Parathyroid adenoma (tissue), 2 donors: Measurements from ENCODE around the gene CTDP1.
"Not testable (repeated sequence)": the region's sequence is repeated elsewhere in the genome, so short reads cannot be mapped to it uniquely, and the experiment has no call there.

Experiments
- H2AFZ ChIP-seq: fragments of 300-600 bp; sonication (generic); one replicate; pipeline ENCODE4 v1.7.0; 2017; ENCODE audit warnings: antibody characterized with exemption, mild to moderate bottlenecking
- H3K27ac ChIP-seq: fragments of 300-600 bp; sonication (generic); one replicate; pipeline ENCODE4 v1.7.0; 2017
- H3K27me3 ChIP-seq: fragments of 300-600 bp; sonication (generic); one replicate; pipeline ENCODE4 v1.7.0; 2017; ENCODE audit warnings: low read length; ENCODE audit not compliant: control insufficient read depth, insufficient read depth
- H3K36me3 ChIP-seq: fragments of 300-600 bp; sonication (generic); one replicate; pipeline ENCODE4 v1.7.0; 2017; ENCODE audit warnings: low read length; ENCODE audit not compliant: control insufficient read depth, insufficient read depth
- H3K4me1 ChIP-seq: fragments of 300-600 bp; sonication (generic); one replicate; pipeline ENCODE4 v1.7.0; 2017; ENCODE audit warnings: control low read depth
- H3K4me2 ChIP-seq: fragments of 300-600 bp; sonication (generic); one replicate; pipeline ENCODE4 v1.7.0; 2017; ENCODE audit warnings: low read length
- H3K4me3 ChIP-seq: fragments of 300-600 bp; sonication (generic); one replicate; pipeline ENCODE4 v1.7.0; 2017; ENCODE audit warnings: low read depth, low read length
- H3K79me2 ChIP-seq: fragments of 300-600 bp; sonication (generic); one replicate; pipeline ENCODE4 v1.7.0; 2017; ENCODE audit warnings: control low read depth
- H3K9ac ChIP-seq: fragments of 300-600 bp; sonication (generic); one replicate; pipeline ENCODE4 v1.7.0; 2017; ENCODE audit warnings: mild to moderate bottlenecking
- H3K9me3 ChIP-seq: fragments of 300-600 bp; sonication (generic); one replicate; pipeline ENCODE4 v1.7.0; 2017; ENCODE audit warnings: low read length; ENCODE audit not compliant: control insufficient read depth
- TF ChIP-seq, protein P1 (sequence below): fragments of 300-600 bp; sonication (generic); IDR thresholded peaks from one replicate; pipeline ENCODE4 v1.7.0; 2017; ENCODE audit warnings: antibody characterized with exemption, mild to moderate bottlenecking
- donor health status: primary hyperparathyroidism.

The CTDP1 gene

DNA sequence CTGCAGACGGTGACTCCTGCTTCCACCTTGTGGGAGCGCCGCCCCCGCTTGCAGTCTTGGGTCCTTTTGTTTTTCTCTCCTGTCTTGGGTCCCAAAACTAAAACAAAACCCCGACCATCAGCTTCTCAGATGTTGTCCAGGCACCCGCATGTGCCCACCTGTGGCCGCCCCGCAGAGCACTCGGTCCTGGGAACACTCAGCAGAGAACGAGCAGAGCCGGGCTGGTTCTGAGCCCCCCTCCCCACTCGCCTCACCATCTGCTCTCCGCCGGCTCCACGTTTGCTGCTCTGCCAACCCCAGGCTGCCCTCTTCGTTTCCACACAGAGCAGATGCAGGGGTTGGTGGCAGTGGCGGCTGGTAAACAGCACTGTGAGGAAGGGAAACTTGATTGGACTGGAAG lies 38.5 kb downstream of the CTDP1 start:
- TF ChIP-seq, protein P1, sequence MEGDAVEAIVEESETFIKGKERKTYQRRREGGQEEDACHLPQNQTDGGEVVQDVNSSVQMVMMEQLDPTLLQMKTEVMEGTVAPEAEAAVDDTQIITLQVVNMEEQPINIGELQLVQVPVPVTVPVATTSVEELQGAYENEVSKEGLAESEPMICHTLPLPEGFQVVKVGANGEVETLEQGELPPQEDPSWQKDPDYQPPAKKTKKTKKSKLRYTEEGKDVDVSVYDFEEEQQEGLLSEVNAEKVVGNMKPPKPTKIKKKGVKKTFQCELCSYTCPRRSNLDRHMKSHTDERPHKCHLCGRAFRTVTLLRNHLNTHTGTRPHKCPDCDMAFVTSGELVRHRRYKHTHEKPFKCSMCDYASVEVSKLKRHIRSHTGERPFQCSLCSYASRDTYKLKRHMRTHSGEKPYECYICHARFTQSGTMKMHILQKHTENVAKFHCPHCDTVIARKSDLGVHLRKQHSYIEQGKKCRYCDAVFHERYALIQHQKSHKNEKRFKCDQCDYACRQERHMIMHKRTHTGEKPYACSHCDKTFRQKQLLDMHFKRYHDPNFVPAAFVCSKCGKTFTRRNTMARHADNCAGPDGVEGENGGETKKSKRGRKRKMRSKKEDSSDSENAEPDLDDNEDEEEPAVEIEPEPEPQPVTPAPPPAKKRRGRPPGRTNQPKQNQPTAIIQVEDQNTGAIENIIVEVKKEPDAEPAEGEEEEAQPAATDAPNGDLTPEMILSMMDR: no peak
- Histone ChIP-seq H3K27me3 (no peaks in the 10 kb centered on the region), H2AFZ (no peak overlapping the region), H3K9ac (no peak overlapping the region), H3K4me3 (no peak overlapping the region), H3K79me2 (peaks cover 3% of the 10 kb centered on the region), H3K27ac (no peak overlapping the region), H3K9me3 (no peaks in the 10 kb centered on the region), H3K4me1 (no peaks in the 10 kb centered on the region), H3K4me2 (no peak overlapping the region), H3K36me3 (no peaks in the 10 kb centered on the region)

DNA sequence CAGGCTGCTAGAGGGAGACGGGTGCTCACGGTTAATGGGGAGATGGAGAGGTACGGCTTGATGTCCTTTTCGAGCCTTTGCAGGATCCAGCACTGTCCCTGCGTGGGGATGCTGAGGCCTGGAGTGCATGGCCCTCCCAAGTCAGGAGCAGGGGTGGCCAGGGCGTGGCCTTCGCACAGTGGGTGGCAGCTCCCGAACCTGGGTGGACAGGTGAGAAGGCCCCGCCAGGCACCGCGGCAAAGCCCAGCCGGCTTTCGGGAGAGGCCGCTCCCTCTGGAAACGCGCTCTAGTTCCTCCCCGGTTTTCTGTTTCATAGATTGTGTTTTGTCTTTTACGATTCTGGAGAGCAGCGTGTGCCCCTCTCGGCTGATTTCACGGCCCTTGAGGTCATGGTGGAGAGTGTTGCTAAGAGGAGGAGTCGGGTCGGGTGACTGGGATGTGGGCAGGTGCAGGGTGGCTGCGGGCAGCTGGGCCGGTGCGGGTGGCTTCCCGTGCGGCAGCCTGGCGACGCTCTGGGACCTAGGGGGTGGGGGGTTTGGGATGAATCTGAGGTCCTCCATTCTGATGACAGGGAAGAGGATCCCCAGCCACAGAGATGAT lies 39.4 kb downstream of the CTDP1 start:
- Histone ChIP-seq H3K27ac (no peak overlapping the region), H3K27me3 (no peaks in the 10 kb centered on the region), H3K36me3 (no peaks in the 10 kb centered on the region), H3K4me2 (no peak overlapping the region), H3K9me3 (no peaks in the 10 kb centered on the region), H3K9ac (no peak overlapping the region), H2AFZ (no peak overlapping the region), H3K79me2 (peaks cover 8% of the 10 kb centered on the region), H3K4me3 (no peak overlapping the region), H3K4me1 (no peaks in the 10 kb centered on the region)
- TF ChIP-seq, protein P1: no peak

DNA sequence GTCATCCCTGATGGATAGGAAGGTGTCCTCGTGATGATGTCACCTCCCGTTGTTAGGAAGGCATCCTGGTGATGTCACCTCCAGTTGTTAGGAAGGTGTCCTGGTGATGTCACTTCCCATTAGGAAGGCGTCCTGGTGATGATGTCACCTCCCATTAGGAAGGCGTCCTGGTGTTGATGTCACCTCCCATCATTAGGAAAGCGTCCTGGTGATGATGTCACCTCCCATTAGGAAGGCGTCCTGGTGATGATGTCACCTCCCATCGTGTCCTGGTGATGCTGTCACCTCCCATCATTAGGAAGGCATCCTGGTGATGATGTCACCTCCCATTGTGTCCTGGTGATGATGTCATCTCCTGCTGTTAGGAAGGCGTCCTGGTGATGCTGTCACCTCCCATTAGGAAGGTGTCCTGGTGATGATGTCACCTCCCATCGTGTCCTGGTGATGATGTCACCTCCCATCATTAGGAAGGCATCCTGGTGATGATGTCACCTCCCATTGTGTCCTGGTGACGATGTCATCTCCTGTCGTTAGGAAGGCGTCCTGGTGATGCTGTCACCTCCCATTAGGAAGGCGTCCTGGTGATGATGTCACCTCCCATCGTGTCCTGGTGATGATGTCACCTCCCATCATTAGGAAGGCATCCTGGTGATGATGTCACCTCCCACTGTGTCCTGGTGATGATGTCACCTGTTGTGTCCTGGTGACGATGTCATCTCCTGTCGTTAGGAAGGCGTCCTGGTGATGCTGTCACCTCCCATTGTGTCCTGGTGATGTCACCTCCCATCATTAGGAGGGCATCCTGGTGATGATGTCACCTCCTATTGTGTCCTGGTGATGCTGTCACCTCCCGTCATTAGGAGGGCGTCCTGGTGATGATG lies 40.1 kb downstream of the CTDP1 start:
- not testable (repeated sequence) for H3K79me2 ChIP-seq, H3K27me3 ChIP-seq, H3K9me3 ChIP-seq, H3K9ac ChIP-seq, H3K4me3 ChIP-seq, H3K36me3 ChIP-seq, H3K4me1 ChIP-seq, H3K27ac ChIP-seq, H2AFZ ChIP-seq, H3K4me2 ChIP-seq

DNA sequence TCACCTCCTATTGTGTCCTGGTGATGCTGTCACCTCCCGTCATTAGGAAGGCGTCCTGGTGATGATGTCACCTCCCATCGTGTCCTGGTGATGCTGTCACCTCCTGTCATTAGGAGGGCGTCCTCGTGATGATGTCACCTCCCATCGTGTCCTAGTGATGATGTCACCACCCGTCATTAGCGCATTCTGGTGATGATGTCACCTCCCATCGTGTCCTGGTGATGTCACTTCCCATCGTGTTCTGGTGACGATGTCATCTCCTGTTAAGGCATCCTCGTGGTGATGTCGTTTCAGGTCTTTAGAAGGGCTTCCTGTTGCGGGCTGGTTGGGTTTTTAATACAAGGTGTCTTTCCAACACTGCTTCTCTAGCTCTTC lies 40.7 kb downstream of the CTDP1 start:
- H3K9me3 ChIP-seq: no peaks in the 10 kb centered on the region
- H3K4me2 ChIP-seq: no peak overlapping the region
- no peaks in the 10 kb centered on the region for H3K27me3 ChIP-seq
- H3K4me1 ChIP-seq: no peaks in the 10 kb centered on the region
- H2AFZ ChIP-seq: no peak overlapping the region
- no peak overlapping the region for H3K27ac ChIP-seq
- no peak overlapping the region for H3K9ac ChIP-seq
- H3K36me3 ChIP-seq: no peaks in the 10 kb centered on the region
- no peak overlapping the region for H3K4me3 ChIP-seq
- peaks cover 9% of the 10 kb centered on the region for H3K79me2 ChIP-seq
- TF ChIP-seq, protein P1: no peak

DNA sequence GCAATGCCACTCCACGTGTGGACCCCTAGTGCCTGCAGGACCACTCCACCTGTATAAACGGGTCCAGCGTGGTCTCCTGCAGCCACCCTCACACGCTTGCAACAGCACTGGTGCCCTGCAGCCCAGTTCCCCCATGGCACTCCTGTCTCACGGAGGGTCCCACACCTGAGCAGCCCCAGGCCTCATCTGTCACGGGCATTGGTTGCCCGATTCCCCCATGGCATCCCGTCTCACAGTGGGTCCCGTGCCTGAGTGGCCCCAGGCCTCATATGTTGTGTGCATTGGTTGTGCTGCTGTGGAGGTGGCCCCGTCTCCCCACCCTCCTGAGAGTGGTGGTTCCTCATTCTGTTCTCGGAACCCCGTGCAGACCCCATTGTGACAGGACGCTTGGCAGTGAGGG lies 43.4 kb downstream of the CTDP1 start:
- Histone ChIP-seq H3K9me3 (no peaks in the 10 kb centered on the region), H3K4me1 (no peaks in the 10 kb centered on the region), H3K9ac (no peak overlapping the region), H3K36me3 (no peaks in the 10 kb centered on the region), H2AFZ (no peak overlapping the region), H3K79me2 (peaks cover 10% of the 10 kb centered on the region), H3K27me3 (no peaks in the 10 kb centered on the region), H3K4me3 (no peak overlapping the region), H3K27ac (no peak overlapping the region), H3K4me2 (no peak overlapping the region)
- TF ChIP-seq, protein P1: no peak
